Activated gamma-delta T cell treated with Interleukin-2 at 50 U/mL for 16 hours (primary cell): ENCODE results near the gene PRTG.
"Not testable (repeated sequence)": the region's sequence is repeated elsewhere in the genome, so short reads cannot be mapped to it uniquely, and the experiment has no call there.

Experiments
- DNase-seq: peaks from one replicate; pipeline ENCODE4 v3.0.0-alpha.2; 2020

PRTG gene

GRCh38 chr15:55742927-55743728, at the start of gene PRTG:
TSS of gene PRTG (minus strand) at chr15:55743152. CDS start at chr15:55742931, 221 bp downstream.
- no peak for DNase-seq

- no peak for DNase-seq
Observed at GRCh38 chr15:55791551-55792400, 48.8 kb upstream of the PRTG start.

GRCh38 chr15:55789066-55789660, 46.2 kb upstream of the PRTG start:
- DNase-seq = peak; percentile 20

GRCh38 chr15:55786341-55786740, 43.4 kb upstream of the PRTG start:
- no peak for DNase-seq

- not testable (repeated sequence) for DNase-seq
Observed at GRCh38 chr15:55785593-55785992, 42.6 kb upstream of the PRTG start.

GRCh38 chr15:55784286-55784685, 41.3 kb upstream of the PRTG start:
- no peak for DNase-seq

GRCh38 chr15:55782901-55783300, 39.9 kb upstream of the PRTG start:
- DNase-seq = no peak

GRCh38 chr15:55780292-55780691, 37.3 kb upstream of the PRTG start:
- no peak for DNase-seq

- no peak for DNase-seq
Observed at GRCh38 chr15:55778932-55779331, 36.0 kb upstream of the PRTG start.

- no peak for DNase-seq
Observed at GRCh38 chr15:55775316-55775715, 32.4 kb upstream of the PRTG start.

GRCh38 chr15:55774113-55774970, 31.4 kb upstream of the PRTG start:
- DNase-seq = peak; percentile 5

- no peak for DNase-seq
Observed at GRCh38 chr15:55770806-55771205, 27.9 kb upstream of the PRTG start.

- DNase-seq = no peak
Observed at GRCh38 chr15:55770261-55770660, 27.3 kb upstream of the PRTG start.

- no peak for DNase-seq
Observed at GRCh38 chr15:55768670-55769185, 25.8 kb upstream of the PRTG start.

GRCh38 chr15:55766676-55767075, 23.7 kb upstream of the PRTG start:
- no peak for DNase-seq

- DNase-seq = no peak
Observed at GRCh38 chr15:55764398-55764797, 21.4 kb upstream of the PRTG start.

- DNase-seq = no peak
Observed at GRCh38 chr15:55758580-55758986, 15.6 kb upstream of the PRTG start.

- not testable (repeated sequence) for DNase-seq
Observed at GRCh38 chr15:55753433-55753832, 10.5 kb upstream of the PRTG start.

GRCh38 chr15:55750706-55751105, 7.8 kb upstream of the PRTG start:
- DNase-seq = no peak

GRCh38 chr15:55743729-55744655, 1.0 kb upstream of the PRTG start:
- DNase-seq = no peak

GRCh38 chr15:55742498-55742926, 440 bp downstream of the PRTG start:
- no peak for DNase-seq
